ENCODE results near the gene TTC9.

The TTC9 gene

GRCh38 chr14:70642303-70643235, 853 bp downstream of the TTC9 start:
- DNase-seq: no peak
- in situ Hi-C loops (cut with HindIII; ENCODE audit: low pct_ligation_motif_present, low pct_unique_long_range_greater_than_20kb, low sequenced_read_pairs): no loop called here

GRCh38 chr14:70643967-70644366, 2.3 kb downstream of the TTC9 start:
- in situ Hi-C loops (cut with HindIII; ENCODE audit: low pct_ligation_motif_present, low pct_unique_long_range_greater_than_20kb, low sequenced_read_pairs): no loop called here
- DNase-seq: no peak

GRCh38 chr14:70645892-70646291, 4.2 kb downstream of the TTC9 start:
- no peak for DNase-seq
- in situ Hi-C loops (cut with HindIII; ENCODE audit: low pct_ligation_motif_present, low pct_unique_long_range_greater_than_20kb, low sequenced_read_pairs): no loop called here

- DNase-seq: no peak
- in situ Hi-C loops (cut with HindIII; ENCODE audit: low pct_ligation_motif_present, low pct_unique_long_range_greater_than_20kb, low sequenced_read_pairs): no loop called here
Measured at GRCh38 chr14:70646705-70647104, 5.0 kb downstream of the TTC9 start.

- no peak for DNase-seq
- in situ Hi-C loops (cut with HindIII; ENCODE audit: low pct_ligation_motif_present, low pct_unique_long_range_greater_than_20kb, low sequenced_read_pairs): no loop called here
Measured at GRCh38 chr14:70648346-70648745, 6.6 kb downstream of the TTC9 start.

- no peak for DNase-seq
- in situ Hi-C loops (cut with HindIII; ENCODE audit: low pct_ligation_motif_present, low pct_unique_long_range_greater_than_20kb, low sequenced_read_pairs): no loop called here
Measured at GRCh38 chr14:70649803-70650202, 8.1 kb downstream of the TTC9 start.

- no peak for DNase-seq
- in situ Hi-C loops (cut with HindIII; ENCODE audit: low pct_ligation_motif_present, low pct_unique_long_range_greater_than_20kb, low sequenced_read_pairs): no loop called here
Measured at GRCh38 chr14:70651522-70651921, 9.8 kb downstream of the TTC9 start.

GRCh38 chr14:70652871-70653270, 11.2 kb downstream of the TTC9 start:
- in situ Hi-C loops (cut with HindIII; ENCODE audit: low pct_ligation_motif_present, low pct_unique_long_range_greater_than_20kb, low sequenced_read_pairs): no loop called here
- no peak for DNase-seq

- in situ Hi-C loops (cut with HindIII; ENCODE audit: low pct_ligation_motif_present, low pct_unique_long_range_greater_than_20kb, low sequenced_read_pairs): no loop called here
- DNase-seq: no peak
Measured at GRCh38 chr14:70653662-70654061, 11.9 kb downstream of the TTC9 start.

- no peak for DNase-seq
- in situ Hi-C loops (cut with HindIII; ENCODE audit: low pct_ligation_motif_present, low pct_unique_long_range_greater_than_20kb, low sequenced_read_pairs): no loop called here
Measured at GRCh38 chr14:70654632-70655031, 12.9 kb downstream of the TTC9 start.

GRCh38 chr14:70655110-70655826, 13.6 kb downstream of the TTC9 start:
- DNase-seq: no peak
- in situ Hi-C loops (cut with HindIII; ENCODE audit: low pct_ligation_motif_present, low pct_unique_long_range_greater_than_20kb, low sequenced_read_pairs): no loop called here

GRCh38 chr14:70658899-70659298, 17.2 kb downstream of the TTC9 start:
- DNase-seq: no peak
- in situ Hi-C loops (cut with HindIII; ENCODE audit: low pct_ligation_motif_present, low pct_unique_long_range_greater_than_20kb, low sequenced_read_pairs): no loop called here

GRCh38 chr14:70660967-70661893, 19.5 kb downstream of the TTC9 start:
- no peak for DNase-seq
- in situ Hi-C loops (cut with HindIII; ENCODE audit: low pct_ligation_motif_present, low pct_unique_long_range_greater_than_20kb, low sequenced_read_pairs): no loop called here

- in situ Hi-C loops (cut with HindIII; ENCODE audit: low pct_ligation_motif_present, low pct_unique_long_range_greater_than_20kb, low sequenced_read_pairs): no loop called here
Measured at GRCh38 chr14:70662080-70662479, 20.4 kb downstream of the TTC9 start.

GRCh38 chr14:70662816-70663215, 21.1 kb downstream of the TTC9 start:
- in situ Hi-C loops (cut with HindIII; ENCODE audit: low pct_ligation_motif_present, low pct_unique_long_range_greater_than_20kb, low sequenced_read_pairs): no loop called here
- DNase-seq: no peak

More at GRCh38 chr14:70662080-70662479, 20.4 kb downstream of the TTC9 start:
- DNase-seq: no peak

GRCh38 chr14:70663707-70664179, 22.0 kb downstream of the TTC9 start:
- in situ Hi-C loops (cut with HindIII; ENCODE audit: low pct_ligation_motif_present, low pct_unique_long_range_greater_than_20kb, low sequenced_read_pairs): no loop called here
- no peak for DNase-seq

GRCh38 chr14:70664698-70665447, 23.2 kb downstream of the TTC9 start:
- no peak for DNase-seq
- in situ Hi-C loops (cut with HindIII; ENCODE audit: low pct_ligation_motif_present, low pct_unique_long_range_greater_than_20kb, low sequenced_read_pairs): no loop called here

Data from ACHN (cell line).